Measurements from ENCODE around the gene SKIDA1.

The SKIDA1 gene

DNA sequence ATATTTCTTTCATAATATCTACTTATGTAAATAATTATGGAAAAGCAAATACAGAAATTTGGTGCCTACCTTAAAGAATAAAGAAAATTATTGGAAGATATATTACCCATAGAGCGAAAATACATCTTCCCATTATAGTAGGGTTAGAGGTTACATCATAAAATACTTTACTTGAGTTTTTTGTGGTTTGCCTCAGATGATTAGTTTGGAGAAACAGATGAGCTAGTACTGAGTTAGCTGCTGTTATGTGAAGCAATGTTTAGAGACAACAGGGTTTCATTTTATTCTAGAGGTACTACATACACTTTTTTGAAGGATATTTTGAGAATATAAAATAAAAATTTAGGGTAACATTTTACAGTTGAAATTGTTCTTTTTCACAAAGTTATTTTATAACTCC, 5.7 kb upstream of the SKIDA1 start:
- no peak for ATAC-seq
- TF ChIP-seq BACH2 (CRISPR knock-in tag; IDR thresholded peaks at IDR 0.05; ENCODE audit: borderline replicate concordance): no peak
- TF ChIP-seq, protein P1, sequence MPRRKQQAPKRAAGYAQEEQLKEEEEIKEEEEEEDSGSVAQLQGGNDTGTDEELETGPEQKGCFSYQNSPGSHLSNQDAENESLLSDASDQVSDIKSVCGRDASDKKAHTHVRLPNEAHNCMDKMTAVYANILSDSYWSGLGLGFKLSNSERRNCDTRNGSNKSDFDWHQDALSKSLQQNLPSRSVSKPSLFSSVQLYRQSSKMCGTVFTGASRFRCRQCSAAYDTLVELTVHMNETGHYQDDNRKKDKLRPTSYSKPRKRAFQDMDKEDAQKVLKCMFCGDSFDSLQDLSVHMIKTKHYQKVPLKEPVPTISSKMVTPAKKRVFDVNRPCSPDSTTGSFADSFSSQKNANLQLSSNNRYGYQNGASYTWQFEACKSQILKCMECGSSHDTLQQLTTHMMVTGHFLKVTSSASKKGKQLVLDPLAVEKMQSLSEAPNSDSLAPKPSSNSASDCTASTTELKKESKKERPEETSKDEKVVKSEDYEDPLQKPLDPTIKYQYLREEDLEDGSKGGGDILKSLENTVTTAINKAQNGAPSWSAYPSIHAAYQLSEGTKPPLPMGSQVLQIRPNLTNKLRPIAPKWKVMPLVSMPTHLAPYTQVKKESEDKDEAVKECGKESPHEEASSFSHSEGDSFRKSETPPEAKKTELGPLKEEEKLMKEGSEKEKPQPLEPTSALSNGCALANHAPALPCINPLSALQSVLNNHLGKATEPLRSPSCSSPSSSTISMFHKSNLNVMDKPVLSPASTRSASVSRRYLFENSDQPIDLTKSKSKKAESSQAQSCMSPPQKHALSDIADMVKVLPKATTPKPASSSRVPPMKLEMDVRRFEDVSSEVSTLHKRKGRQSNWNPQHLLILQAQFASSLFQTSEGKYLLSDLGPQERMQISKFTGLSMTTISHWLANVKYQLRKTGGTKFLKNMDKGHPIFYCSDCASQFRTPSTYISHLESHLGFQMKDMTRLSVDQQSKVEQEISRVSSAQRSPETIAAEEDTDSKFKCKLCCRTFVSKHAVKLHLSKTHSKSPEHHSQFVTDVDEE (CRISPR knock-in tag; IDR thresholded peaks at IDR 0.05): no peak
- TF ChIP-seq, protein P2, sequence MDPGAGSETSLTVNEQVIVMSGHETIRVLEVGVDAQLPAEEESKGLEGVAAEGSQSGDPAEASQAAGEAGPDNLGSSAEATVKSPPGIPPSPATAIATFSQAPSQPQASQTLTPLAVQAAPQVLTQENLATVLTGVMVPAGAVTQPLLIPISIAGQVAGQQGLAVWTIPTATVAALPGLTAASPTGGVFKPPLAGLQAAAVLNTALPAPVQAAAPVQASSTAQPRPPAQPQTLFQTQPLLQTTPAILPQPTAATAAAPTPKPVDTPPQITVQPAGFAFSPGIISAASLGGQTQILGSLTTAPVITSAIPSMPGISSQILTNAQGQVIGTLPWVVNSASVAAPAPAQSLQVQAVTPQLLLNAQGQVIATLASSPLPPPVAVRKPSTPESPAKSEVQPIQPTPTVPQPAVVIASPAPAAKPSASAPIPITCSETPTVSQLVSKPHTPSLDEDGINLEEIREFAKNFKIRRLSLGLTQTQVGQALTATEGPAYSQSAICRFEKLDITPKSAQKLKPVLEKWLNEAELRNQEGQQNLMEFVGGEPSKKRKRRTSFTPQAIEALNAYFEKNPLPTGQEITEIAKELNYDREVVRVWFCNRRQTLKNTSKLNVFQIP (CRISPR knock-in tag; IDR thresholded peaks at IDR 0.05; ENCODE audit: borderline replicate concordance, low read depth): no peak
- TF ChIP-seq OSR1 (CRISPR knock-in tag; IDR thresholded peaks at IDR 0.05): no peak
- TF ChIP-seq ZC3H10 (CRISPR knock-in tag; IDR thresholded peaks at IDR 0.05): no peak

DNA sequence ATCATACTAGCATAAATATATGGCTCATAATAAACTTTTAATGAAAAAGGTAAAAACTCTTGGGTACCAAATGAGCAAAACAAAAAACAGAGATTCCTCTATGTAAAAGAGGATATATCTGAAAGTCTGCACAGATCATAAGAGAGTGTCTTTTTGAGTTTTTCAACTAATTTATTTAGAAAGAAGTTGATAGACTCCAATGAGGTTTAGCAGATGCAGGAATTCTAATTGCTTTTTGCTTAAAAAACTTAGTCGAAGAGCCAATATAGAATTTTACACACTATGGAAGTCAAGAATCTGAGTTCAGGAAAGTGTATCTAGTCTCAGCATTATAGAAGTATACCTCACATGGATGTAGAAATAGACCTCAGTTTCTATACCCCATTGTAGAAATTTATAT, 5.2 kb upstream of the SKIDA1 start:
- TF ChIP-seq ZC3H10 (CRISPR knock-in tag; IDR thresholded peaks at IDR 0.05) (no peak), TCF4 (CRISPR knock-in tag; IDR thresholded peaks at IDR 0.05; ENCODE audit: borderline replicate concordance) (no peak), BACH2 (CRISPR knock-in tag; IDR thresholded peaks at IDR 0.05; ENCODE audit: borderline replicate concordance) (no peak), ARNTL (CRISPR knock-in tag; IDR thresholded peaks at IDR 0.05; ENCODE audit: borderline replicate concordance, low read depth) (no peak), ZNF565 (CRISPR knock-in tag; conservative IDR thresholded peaks at IDR 0.05; ENCODE audit: low read depth) (no peak), OSR1 (CRISPR knock-in tag; IDR thresholded peaks at IDR 0.05) (no peak), ESRRG (CRISPR knock-in tag; IDR thresholded peaks at IDR 0.05) (no peak), CSDC2 (CRISPR knock-in tag; IDR thresholded peaks at IDR 0.05) (no peak), GLIS3 (CRISPR knock-in tag; IDR thresholded peaks at IDR 0.05) (no peak), ZNF70 (CRISPR knock-in tag; IDR thresholded peaks at IDR 0.05) (no peak), ZFP30 (CRISPR knock-in tag; IDR thresholded peaks at IDR 0.05) (no peak), PPARA (CRISPR knock-in tag; IDR thresholded peaks at IDR 0.05; ENCODE audit: borderline replicate concordance) (no peak), ISL1 (CRISPR knock-in tag; IDR thresholded peaks at IDR 0.05) (no peak), ZNF8 (CRISPR knock-in tag; IDR thresholded peaks at IDR 0.05) (no peak), RARB (CRISPR knock-in tag; IDR thresholded peaks at IDR 0.05) (no peak)
- TF ChIP-seq, protein P3, sequence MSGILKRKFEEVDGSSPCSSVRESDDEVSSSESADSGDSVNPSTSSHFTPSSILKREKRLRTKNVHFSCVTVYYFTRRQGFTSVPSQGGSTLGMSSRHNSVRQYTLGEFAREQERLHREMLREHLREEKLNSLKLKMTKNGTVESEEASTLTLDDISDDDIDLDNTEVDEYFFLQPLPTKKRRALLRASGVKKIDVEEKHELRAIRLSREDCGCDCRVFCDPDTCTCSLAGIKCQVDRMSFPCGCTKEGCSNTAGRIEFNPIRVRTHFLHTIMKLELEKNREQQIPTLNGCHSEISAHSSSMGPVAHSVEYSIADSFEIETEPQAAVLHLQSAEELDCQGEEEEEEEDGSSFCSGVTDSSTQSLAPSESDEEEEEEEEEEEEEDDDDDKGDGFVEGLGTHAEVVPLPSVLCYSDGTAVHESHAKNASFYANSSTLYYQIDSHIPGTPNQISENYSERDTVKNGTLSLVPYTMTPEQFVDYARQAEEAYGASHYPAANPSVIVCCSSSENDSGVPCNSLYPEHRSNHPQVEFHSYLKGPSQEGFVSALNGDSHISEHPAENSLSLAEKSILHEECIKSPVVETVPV (CRISPR knock-in tag; IDR thresholded peaks at IDR 0.05): no peak
- TF ChIP-seq, protein P4, sequence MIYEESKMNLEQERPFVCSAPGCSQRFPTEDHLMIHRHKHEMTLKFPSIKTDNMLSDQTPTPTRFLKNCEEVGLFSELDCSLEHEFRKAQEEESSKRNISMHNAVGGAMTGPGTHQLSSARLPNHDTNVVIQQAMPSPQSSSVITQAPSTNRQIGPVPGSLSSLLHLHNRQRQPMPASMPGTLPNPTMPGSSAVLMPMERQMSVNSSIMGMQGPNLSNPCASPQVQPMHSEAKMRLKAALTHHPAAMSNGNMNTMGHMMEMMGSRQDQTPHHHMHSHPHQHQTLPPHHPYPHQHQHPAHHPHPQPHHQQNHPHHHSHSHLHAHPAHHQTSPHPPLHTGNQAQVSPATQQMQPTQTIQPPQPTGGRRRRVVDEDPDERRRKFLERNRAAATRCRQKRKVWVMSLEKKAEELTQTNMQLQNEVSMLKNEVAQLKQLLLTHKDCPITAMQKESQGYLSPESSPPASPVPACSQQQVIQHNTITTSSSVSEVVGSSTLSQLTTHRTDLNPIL (CRISPR knock-in tag; IDR thresholded peaks at IDR 0.05; ENCODE audit: low read depth): no peak
- TF ChIP-seq, protein P5, sequence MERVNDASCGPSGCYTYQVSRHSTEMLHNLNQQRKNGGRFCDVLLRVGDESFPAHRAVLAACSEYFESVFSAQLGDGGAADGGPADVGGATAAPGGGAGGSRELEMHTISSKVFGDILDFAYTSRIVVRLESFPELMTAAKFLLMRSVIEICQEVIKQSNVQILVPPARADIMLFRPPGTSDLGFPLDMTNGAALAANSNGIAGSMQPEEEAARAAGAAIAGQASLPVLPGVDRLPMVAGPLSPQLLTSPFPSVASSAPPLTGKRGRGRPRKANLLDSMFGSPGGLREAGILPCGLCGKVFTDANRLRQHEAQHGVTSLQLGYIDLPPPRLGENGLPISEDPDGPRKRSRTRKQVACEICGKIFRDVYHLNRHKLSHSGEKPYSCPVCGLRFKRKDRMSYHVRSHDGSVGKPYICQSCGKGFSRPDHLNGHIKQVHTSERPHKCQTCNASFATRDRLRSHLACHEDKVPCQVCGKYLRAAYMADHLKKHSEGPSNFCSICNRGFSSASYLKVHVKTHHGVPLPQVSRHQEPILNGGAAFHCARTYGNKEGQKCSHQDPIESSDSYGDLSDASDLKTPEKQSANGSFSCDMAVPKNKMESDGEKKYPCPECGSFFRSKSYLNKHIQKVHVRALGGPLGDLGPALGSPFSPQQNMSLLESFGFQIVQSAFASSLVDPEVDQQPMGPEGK (CRISPR knock-in tag; IDR thresholded peaks at IDR 0.05; ENCODE audit: borderline replicate concordance): no peak
- TF ChIP-seq, protein P2 (CRISPR knock-in tag; IDR thresholded peaks at IDR 0.05; ENCODE audit: borderline replicate concordance, low read depth): no peak

More for the DNA sequence above, 5.2 kb upstream of the SKIDA1 start:
- ATAC-seq: no peak
